ENCODE results near the gene ACTRT2.

The ACTRT2 gene

DNA sequence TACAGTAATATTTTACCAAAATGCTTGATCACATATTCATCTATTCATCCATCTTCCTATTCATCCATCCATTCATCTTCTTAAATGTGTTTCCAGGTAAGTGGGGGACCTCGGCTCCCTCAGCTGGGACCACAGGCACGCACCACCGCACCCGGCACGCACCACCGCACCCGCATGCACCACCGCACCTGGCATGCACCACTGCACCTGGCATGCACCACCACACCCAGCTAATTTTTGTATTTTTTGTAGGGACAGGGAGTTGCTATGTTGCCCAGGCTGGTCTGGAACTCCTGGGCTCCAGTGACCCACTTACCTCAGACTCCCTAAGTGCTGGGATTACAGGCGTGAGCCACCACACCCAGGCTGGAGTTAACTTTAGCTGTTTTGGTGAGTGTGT, 21.2 kb downstream of the ACTRT2 start:
- no peaks in the 10 kb centered on the region for H3K9me3 ChIP-seq (ENCODE audit: insufficient read depth, low read length)
- H3K9ac ChIP-seq (ENCODE audit: insufficient read length, low read depth), result no peak overlapping the region
- no peaks in the 10 kb centered on the region for H3K4me1 ChIP-seq (ENCODE audit: insufficient read depth, insufficient read length)
- no peak for TF ChIP-seq SUZ12 (IDR thresholded peaks at IDR 0.05; ENCODE audit: extremely low read depth, insufficient read depth, insufficient read length)
- TF ChIP-seq YY1 (IDR thresholded peaks at IDR 0.05; ENCODE audit: insufficient read depth, insufficient read length), result no peak
- no peak for TF ChIP-seq ZNF274 (IDR thresholded peaks at IDR 0.05; ENCODE audit: low read depth, low read length)
- H3K4me3 ChIP-seq (ENCODE audit: insufficient read length, low read depth), result no peak overlapping the region
- H3K27me3 ChIP-seq (ENCODE audit: insufficient read depth, insufficient read length), result peaks cover 3% of the 10 kb centered on the region
- H3K36me3 ChIP-seq (ENCODE audit: insufficient read depth, insufficient read length, low read length), result no peaks in the 10 kb centered on the region
- no peak for DNase-seq (ENCODE audit: low read depth, low spot score)

DNA sequence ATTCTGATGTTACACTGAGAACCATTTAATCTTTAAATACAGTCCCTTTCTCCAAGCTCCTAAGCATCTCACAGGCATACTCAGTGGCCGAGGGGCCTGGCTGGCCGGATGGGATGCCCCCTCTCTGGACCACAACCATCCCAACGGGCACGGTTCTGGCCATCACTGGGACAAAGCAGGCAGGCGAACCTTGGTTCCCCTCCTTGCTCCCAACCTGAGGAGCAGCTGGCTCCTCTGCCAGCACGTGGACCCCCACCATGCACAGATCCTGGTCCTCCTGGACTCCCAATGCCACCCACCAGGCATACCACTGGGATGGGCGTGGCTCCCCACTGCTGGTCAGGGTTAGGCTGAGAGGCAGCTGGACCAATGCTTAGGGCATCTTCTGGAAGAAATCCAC, 27.9 kb downstream of the ACTRT2 start:
- peaks cover 11% of the 10 kb centered on the region for H3K27me3 ChIP-seq (ENCODE audit: insufficient read depth, insufficient read length)
- H3K4me1 ChIP-seq (ENCODE audit: insufficient read depth, insufficient read length), result no peaks in the 10 kb centered on the region
- H3K36me3 ChIP-seq (ENCODE audit: insufficient read depth, insufficient read length, low read length), result no peaks in the 10 kb centered on the region
- H3K9me3 ChIP-seq (ENCODE audit: insufficient read depth, low read length), result no peaks in the 10 kb centered on the region
- H3K4me3 ChIP-seq (ENCODE audit: insufficient read length, low read depth), result no peak overlapping the region
- H3K9ac ChIP-seq (ENCODE audit: insufficient read length, low read depth), result no peak overlapping the region
- no peak for DNase-seq (ENCODE audit: low read depth, low spot score)
- TF ChIP-seq SUZ12 (IDR thresholded peaks at IDR 0.05; ENCODE audit: extremely low read depth, insufficient read depth, insufficient read length), result no peak
- no peak for TF ChIP-seq YY1 (IDR thresholded peaks at IDR 0.05; ENCODE audit: insufficient read depth, insufficient read length)
- no peak for TF ChIP-seq ZNF274 (IDR thresholded peaks at IDR 0.05; ENCODE audit: low read depth, low read length)

DNA sequence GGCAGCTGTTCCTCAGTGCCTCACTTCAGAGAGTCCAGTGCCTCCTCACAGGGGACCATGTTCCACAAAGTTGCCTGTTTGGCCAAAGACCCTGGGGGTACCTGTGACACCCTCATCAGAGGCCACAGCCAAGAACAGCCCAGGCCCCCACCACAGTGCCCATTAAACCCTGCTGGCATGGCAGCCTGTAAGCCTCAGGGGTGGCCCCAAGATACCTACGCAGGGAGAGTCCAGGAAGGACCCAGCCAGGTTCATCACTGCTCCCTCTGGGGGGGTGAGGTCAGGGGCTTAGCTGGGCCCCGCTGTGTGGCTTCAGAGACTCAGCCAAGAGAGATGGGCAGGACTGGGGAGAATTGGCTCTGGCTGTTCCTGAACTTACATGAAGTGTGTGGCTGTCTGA, 28.6 kb downstream of the ACTRT2 start:
- TF ChIP-seq ZNF274 (IDR thresholded peaks at IDR 0.05; ENCODE audit: low read depth, low read length) (no peak), SUZ12 (IDR thresholded peaks at IDR 0.05; ENCODE audit: extremely low read depth, insufficient read depth, insufficient read length) (no peak), YY1 (IDR thresholded peaks at IDR 0.05; ENCODE audit: insufficient read depth, insufficient read length) (no peak)
- H3K9ac ChIP-seq (ENCODE audit: insufficient read length, low read depth), result no peak overlapping the region
- H3K9me3 ChIP-seq (ENCODE audit: insufficient read depth, low read length), result no peaks in the 10 kb centered on the region
- H3K36me3 ChIP-seq (ENCODE audit: insufficient read depth, insufficient read length, low read length), result no peaks in the 10 kb centered on the region
- H3K4me1 ChIP-seq (ENCODE audit: insufficient read depth, insufficient read length), result no peaks in the 10 kb centered on the region
- DNase-seq (ENCODE audit: low read depth, low spot score), result no peak
- H3K27me3 ChIP-seq (ENCODE audit: insufficient read depth, insufficient read length), result peaks cover 8% of the 10 kb centered on the region
- no peak overlapping the region for H3K4me3 ChIP-seq (ENCODE audit: insufficient read length, low read depth)

DNA sequence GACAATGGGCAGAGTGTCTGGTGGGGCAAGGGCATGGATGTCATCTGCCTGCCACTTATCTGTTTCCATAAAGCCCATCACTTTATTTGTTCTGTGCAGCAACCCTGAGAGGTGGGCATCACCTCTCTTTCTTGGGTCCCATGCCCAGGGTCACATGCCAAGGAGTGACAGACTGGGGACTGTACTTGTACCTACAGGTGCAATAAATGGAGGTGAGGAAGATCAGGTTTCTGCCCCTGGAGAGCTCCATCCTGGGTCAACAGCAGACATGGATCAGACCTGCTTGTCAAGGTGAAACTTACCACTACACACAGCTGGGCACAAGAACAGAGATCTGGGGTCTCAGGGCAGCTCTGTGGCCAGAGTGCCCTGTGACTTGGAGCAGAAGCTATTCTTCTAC, 29.3 kb downstream of the ACTRT2 start:
- no peak for TF ChIP-seq ZNF274 (IDR thresholded peaks at IDR 0.05; ENCODE audit: low read depth, low read length)
- TF ChIP-seq YY1 (IDR thresholded peaks at IDR 0.05; ENCODE audit: insufficient read depth, insufficient read length), result no peak
- TF ChIP-seq SUZ12 (IDR thresholded peaks at IDR 0.05; ENCODE audit: extremely low read depth, insufficient read depth, insufficient read length), result no peak
- H3K9ac ChIP-seq (ENCODE audit: insufficient read length, low read depth), result no peak overlapping the region
- H3K4me3 ChIP-seq (ENCODE audit: insufficient read length, low read depth), result no peak overlapping the region
- no peak for DNase-seq (ENCODE audit: low read depth, low spot score)
- no peaks in the 10 kb centered on the region for H3K36me3 ChIP-seq (ENCODE audit: insufficient read depth, insufficient read length, low read length)
- no peaks in the 10 kb centered on the region for H3K4me1 ChIP-seq (ENCODE audit: insufficient read depth, insufficient read length)
- peaks cover 8% of the 10 kb centered on the region for H3K27me3 ChIP-seq (ENCODE audit: insufficient read depth, insufficient read length)
- no peaks in the 10 kb centered on the region for H3K9me3 ChIP-seq (ENCODE audit: insufficient read depth, low read length)

DNA sequence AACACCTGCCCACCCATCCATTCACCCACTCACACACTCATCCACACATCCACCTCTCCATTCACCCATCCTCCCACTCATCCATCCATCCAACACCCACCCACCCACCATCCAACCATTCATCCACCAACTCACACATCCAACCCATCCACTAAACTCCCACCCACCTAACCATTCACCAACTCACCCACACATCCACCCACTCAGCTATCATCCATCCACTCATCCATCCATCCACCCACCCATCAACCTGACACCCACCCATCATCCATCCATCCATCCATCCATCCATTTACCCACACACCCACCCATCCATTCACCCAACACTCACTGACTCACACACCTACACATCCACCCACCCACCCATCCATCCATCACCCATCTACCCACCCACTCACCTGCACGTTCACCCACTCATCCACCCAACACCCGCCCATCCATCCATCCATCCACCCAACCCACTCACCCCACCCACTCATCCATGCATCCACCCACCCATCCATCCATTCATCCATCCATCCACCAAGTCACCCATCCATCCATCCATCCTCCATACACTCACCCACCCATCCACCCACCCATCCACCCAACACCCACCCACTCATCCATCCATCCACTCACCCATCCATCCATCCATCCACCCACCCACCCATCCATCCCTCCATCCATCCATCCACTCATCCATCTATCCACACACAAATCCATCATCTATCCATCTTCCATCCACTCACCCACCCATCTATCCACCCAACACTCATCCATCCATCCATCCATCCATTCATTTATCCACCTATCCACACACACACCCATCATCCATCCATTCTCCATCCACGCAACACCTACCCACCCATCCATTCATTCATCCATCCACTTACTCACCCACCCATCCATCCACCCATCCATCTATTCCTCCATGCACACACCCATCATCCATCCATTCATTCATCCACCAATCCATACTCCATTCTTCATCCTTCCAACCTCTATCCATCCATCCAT, 30.3 kb downstream of the ACTRT2 start:
- no peak overlapping the region for H3K9ac ChIP-seq (ENCODE audit: insufficient read length, low read depth)
- no peak overlapping the region for H3K4me3 ChIP-seq (ENCODE audit: insufficient read length, low read depth)
- H3K36me3 ChIP-seq (ENCODE audit: insufficient read depth, insufficient read length, low read length), result no peaks in the 10 kb centered on the region
- peaks cover 8% of the 10 kb centered on the region for H3K27me3 ChIP-seq (ENCODE audit: insufficient read depth, insufficient read length)
- DNase-seq (ENCODE audit: low read depth, low spot score), result no peak
- TF ChIP-seq YY1 (IDR thresholded peaks at IDR 0.05; ENCODE audit: insufficient read depth, insufficient read length) (no peak), SUZ12 (IDR thresholded peaks at IDR 0.05; ENCODE audit: extremely low read depth, insufficient read depth, insufficient read length) (no peak), ZNF274 (IDR thresholded peaks at IDR 0.05; ENCODE audit: low read depth, low read length) (no peak)
- H3K4me1 ChIP-seq (ENCODE audit: insufficient read depth, insufficient read length), result no peaks in the 10 kb centered on the region
- no peaks in the 10 kb centered on the region for H3K9me3 ChIP-seq (ENCODE audit: insufficient read depth, low read length)

DNA sequence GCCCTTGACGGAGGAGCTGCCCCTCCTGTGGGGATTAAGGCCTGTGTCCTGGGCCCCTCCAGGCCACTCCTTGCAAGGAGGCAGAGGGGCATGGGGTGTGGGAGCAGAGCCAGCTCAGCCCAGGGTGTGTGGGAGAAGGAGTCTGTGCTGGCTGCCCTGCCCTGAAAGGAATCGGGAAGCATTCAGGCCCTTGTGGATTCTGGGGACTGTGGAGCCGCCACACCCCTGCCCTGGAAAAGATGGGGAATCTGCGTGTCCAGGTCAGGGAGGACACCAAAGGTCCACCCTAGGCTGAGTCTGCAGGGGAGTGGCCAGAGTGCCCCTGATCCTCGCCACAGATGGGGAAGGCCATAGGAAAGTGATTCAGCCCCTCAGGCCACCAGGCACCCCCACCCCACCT, 31.2 kb downstream of the ACTRT2 start:
- H3K36me3 ChIP-seq (ENCODE audit: insufficient read depth, insufficient read length, low read length), result no peaks in the 10 kb centered on the region
- TF ChIP-seq YY1 (IDR thresholded peaks at IDR 0.05; ENCODE audit: insufficient read depth, insufficient read length) (no peak), SUZ12 (IDR thresholded peaks at IDR 0.05; ENCODE audit: extremely low read depth, insufficient read depth, insufficient read length) (no peak), ZNF274 (IDR thresholded peaks at IDR 0.05; ENCODE audit: low read depth, low read length) (no peak)
- H3K27me3 ChIP-seq (ENCODE audit: insufficient read depth, insufficient read length), result peaks cover 8% of the 10 kb centered on the region
- no peak overlapping the region for H3K4me3 ChIP-seq (ENCODE audit: insufficient read length, low read depth)
- no peak for DNase-seq (ENCODE audit: low read depth, low spot score)
- H3K4me1 ChIP-seq (ENCODE audit: insufficient read depth, insufficient read length), result no peaks in the 10 kb centered on the region
- H3K9me3 ChIP-seq (ENCODE audit: insufficient read depth, low read length), result no peaks in the 10 kb centered on the region
- no peak overlapping the region for H3K9ac ChIP-seq (ENCODE audit: insufficient read length, low read depth)

DNA sequence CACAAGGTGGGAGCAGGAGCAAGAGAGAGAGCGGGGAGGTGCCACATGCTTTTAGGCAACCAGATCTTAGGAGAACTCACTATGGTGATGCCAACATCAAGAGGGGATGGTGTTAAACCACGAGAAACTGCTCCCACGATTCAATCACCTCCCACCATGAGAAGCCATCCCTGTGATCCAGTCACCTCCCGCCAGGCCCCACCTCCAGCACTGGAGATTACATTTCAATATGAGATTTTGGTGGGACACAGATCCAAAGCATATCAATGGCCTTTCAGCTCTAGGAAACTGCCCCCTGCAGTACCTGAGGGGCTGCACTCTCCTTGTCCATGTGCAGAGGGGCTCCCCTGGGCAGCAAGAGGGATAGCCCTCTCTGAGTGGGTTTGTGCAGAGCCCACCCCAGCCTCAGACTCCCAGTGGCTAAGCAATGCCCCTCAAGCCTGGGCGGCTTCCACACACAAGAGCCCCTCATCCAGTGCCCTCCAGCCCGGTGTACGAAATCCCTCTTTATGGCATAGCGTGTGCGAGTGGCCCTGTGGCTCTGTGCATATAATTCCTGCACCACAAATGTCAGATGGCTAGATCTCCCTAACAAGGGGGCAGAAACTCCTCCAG, 32.2 kb downstream of the ACTRT2 start:
- no peaks in the 10 kb centered on the region for H3K36me3 ChIP-seq (ENCODE audit: insufficient read depth, insufficient read length, low read length)
- H3K4me1 ChIP-seq (ENCODE audit: insufficient read depth, insufficient read length), result no peaks in the 10 kb centered on the region
- H3K27me3 ChIP-seq (ENCODE audit: insufficient read depth, insufficient read length), result peaks cover 8% of the 10 kb centered on the region
- DNase-seq (ENCODE audit: low read depth, low spot score), result no peak
- H3K9me3 ChIP-seq (ENCODE audit: insufficient read depth, low read length), result no peaks in the 10 kb centered on the region
- TF ChIP-seq ZNF274 (IDR thresholded peaks at IDR 0.05; ENCODE audit: low read depth, low read length), result no peak
- TF ChIP-seq YY1 (IDR thresholded peaks at IDR 0.05; ENCODE audit: insufficient read depth, insufficient read length), result no peak
- no peak for TF ChIP-seq SUZ12 (IDR thresholded peaks at IDR 0.05; ENCODE audit: extremely low read depth, insufficient read depth, insufficient read length)
- no peak overlapping the region for H3K9ac ChIP-seq (ENCODE audit: insufficient read length, low read depth)
- H3K4me3 ChIP-seq (ENCODE audit: insufficient read length, low read depth), result no peak overlapping the region

Measured in NT2/D1 (cell line).